ENCODE results near the gene C5orf58.

The C5orf58 gene

GRCh38 chr5:170278611-170279458, 46.0 kb downstream of the C5orf58 start:
- Histone ChIP-seq H3K27ac (ENCODE audit: extremely low read depth, low read depth, low read length) (no peak overlapping the region), H3K4me3 (ENCODE audit: low read depth, low read length) (no peak overlapping the region), H3K4me1 (ENCODE audit: control insufficient read depth, insufficient read depth, low read length) (no peaks in the 10 kb centered on the region), H3K9me3 (ENCODE audit: control insufficient read depth, insufficient read depth, low read depth, low read length) (no peaks in the 10 kb centered on the region), H3K36me3 (ENCODE audit: control insufficient read depth in 2 of 2, insufficient read depth in 1 of 2, low read length in 2 of 2) (no peaks in the 10 kb centered on the region)
- ChIA-PET CTCF (interaction anchor here (1.1 to 1.5 kb wide), 2 partner anchors 12 to 14 kb away, joined by 4 read pairs; no protein-coding TSS in a partner anchor), POLR2A (no interaction called here)
- TF ChIP-seq ZFP37 (tag by site-specific recombination; IDR thresholded peaks at IDR 0.05) (no peak), ZNF768 (tag by site-specific recombination; IDR thresholded peaks at IDR 0.05) (no peak), ZNF791 (tag by site-specific recombination; IDR thresholded peaks at IDR 0.05) (no peak), ZNF777 (tag by site-specific recombination; IDR thresholded peaks at IDR 0.05; ENCODE audit: borderline replicate concordance) (no peak), ZNF302 (tag by site-specific recombination; IDR thresholded peaks at IDR 0.05; ENCODE audit: low read depth) (no peak), ZBTB48 (tag by site-specific recombination; IDR thresholded peaks at IDR 0.05) (no peak), ZNF792 (tag by site-specific recombination; IDR thresholded peaks at IDR 0.05) (no peak), GLI4 (tag by site-specific recombination; IDR thresholded peaks at IDR 0.05) (no peak), ZNF670 (tag by site-specific recombination; IDR thresholded peaks at IDR 0.05; ENCODE audit: low read depth) (no peak), ZSCAN30 (tag by site-specific recombination; IDR thresholded peaks at IDR 0.05) (no peak), ZNF391 (tag by site-specific recombination; IDR thresholded peaks at IDR 0.05; ENCODE audit: borderline replicate concordance, low read depth) (no peak), ZNF23 (tag by site-specific recombination; IDR thresholded peaks at IDR 0.05; ENCODE audit: borderline replicate concordance) (no peak), ZNF223 (tag by site-specific recombination; IDR thresholded peaks at IDR 0.05) (no peak), ZFP3 (tag by site-specific recombination; IDR thresholded peaks at IDR 0.05; ENCODE audit: low read depth) (no peak)
- TF ChIP-seq, protein P1, sequence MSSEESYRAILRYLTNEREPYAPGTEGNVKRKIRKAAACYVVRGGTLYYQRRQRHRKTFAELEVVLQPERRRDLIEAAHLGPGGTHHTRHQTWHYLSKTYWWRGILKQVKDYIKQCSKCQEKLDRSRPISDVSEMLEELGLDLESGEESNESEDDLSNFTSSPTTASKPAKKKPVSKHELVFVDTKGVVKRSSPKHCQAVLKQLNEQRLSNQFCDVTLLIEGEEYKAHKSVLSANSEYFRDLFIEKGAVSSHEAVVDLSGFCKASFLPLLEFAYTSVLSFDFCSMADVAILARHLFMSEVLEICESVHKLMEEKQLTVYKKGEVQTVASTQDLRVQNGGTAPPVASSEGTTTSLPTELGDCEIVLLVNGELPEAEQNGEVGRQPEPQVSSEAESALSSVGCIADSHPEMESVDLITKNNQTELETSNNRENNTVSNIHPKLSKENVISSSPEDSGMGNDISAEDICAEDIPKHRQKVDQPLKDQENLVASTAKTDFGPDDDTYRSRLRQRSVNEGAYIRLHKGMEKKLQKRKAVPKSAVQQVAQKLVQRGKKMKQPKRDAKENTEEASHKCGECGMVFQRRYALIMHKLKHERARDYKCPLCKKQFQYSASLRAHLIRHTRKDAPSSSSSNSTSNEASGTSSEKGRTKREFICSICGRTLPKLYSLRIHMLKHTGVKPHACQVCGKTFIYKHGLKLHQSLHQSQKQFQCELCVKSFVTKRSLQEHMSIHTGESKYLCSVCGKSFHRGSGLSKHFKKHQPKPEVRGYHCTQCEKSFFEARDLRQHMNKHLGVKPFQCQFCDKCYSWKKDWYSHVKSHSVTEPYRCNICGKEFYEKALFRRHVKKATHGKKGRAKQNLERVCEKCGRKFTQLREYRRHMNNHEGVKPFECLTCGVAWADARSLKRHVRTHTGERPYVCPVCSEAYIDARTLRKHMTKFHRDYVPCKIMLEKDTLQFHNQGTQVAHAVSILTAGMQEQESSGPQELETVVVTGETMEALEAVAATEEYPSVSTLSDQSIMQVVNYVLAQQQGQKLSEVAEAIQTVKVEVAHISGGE (tag by site-specific recombination; conservative IDR thresholded peaks at IDR 0.05; ENCODE audit: low read depth), result no peak
- TF ChIP-seq, protein P2, sequence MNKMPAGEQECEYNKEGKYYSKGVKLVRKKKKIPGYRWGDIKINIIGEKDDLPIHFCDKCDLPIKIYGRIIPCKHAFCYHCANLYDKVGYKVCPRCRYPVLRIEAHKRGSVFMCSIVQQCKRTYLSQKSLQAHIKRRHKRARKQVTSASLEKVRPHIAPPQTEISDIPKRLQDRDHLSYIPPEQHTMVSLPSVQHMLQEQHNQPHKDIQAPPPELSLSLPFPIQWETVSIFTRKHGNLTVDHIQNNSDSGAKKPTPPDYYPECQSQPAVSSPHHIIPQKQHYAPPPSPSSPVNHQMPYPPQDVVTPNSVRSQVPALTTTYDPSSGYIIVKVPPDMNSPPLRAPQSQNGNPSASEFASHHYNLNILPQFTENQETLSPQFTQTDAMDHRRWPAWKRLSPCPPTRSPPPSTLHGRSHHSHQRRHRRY (tag by site-specific recombination; IDR thresholded peaks at IDR 0.05), result no peak

DNA sequence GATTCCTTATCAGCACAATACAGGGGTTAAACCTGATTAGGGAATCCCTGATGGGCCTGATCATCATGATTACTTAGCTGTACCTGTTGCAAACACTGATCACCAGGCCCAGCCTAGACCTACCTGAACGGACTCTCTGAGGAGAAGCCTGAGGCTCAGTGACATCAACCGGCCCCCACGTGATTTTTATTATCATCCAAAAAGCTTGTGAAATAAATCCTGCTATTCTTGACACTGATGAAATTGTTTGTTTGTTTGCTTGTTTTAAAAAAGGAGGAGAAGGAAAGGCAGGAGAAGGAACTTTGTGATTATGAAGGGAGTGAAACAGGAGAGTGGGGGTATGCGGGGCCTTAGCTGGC, 46.7 kb downstream of the C5orf58 start:
- TF ChIP-seq SCRT2 (tag by site-specific recombination; IDR thresholded peaks at IDR 0.05), result 0 out of 2 replicates have a peak, but pooled peaks have one; percentile 45
- TF ChIP-seq ZNF138 (tag by site-specific recombination; IDR thresholded peaks at IDR 0.05; ENCODE audit: borderline replicate concordance), result no peak
- H3K4me1 ChIP-seq (ENCODE audit: control insufficient read depth, insufficient read depth, low read length), result no peaks in the 10 kb centered on the region
- no peak overlapping the region for H3K4me3 ChIP-seq (ENCODE audit: low read depth, low read length)
- H3K27ac ChIP-seq (ENCODE audit: extremely low read depth, low read depth, low read length), result no peak overlapping the region
- H3K36me3 ChIP-seq (ENCODE audit: control insufficient read depth in 2 of 2, insufficient read depth in 1 of 2, low read length in 2 of 2), result no peaks in the 10 kb centered on the region
- ChIA-PET POLR2A (no interaction called here), CTCF (interaction anchor here (1.1 kb wide), 1 partner anchor 13 kb away, joined by 4 read pairs; no protein-coding TSS in a partner anchor)
- H3K9me3 ChIP-seq (ENCODE audit: control insufficient read depth, insufficient read depth, low read depth, low read length), result no peaks in the 10 kb centered on the region
